ENCODE data around the gene LIF. TPM values are rescaled to one million over a fixed set of nuclear protein-coding genes. Genes with fewer than 3 reads are reported as not detected.

Gene LIF
- total RNA-seq, 1 experiment from 2014 or later = 50.2 TPM

- DNase-seq (ENCODE audit: low spot score) = no peak
These were observed 18.7 kb upstream of the LIF start for GRCh38 chr22:30265131-30265720.

- no peak for DNase-seq (ENCODE audit: low spot score)
These were observed 17.3 kb upstream of the LIF start for GRCh38 chr22:30263883-30264282.

GRCh38 chr22:30262917-30263741, 16.6 kb upstream of the LIF start:
- DNase-seq (ENCODE audit: low spot score) = peak; percentile 58

GRCh38 chr22:30262112-30262511, 15.6 kb upstream of the LIF start:
- no peak for DNase-seq (ENCODE audit: low spot score)

- no peak for DNase-seq (ENCODE audit: low spot score)
These were observed 14.6 kb upstream of the LIF start for GRCh38 chr22:30261134-30261533.

GRCh38 chr22:30260682-30261081, 14.1 kb upstream of the LIF start:
- DNase-seq (ENCODE audit: low spot score) = no peak

GRCh38 chr22:30260276-30260675, 13.7 kb upstream of the LIF start:
- DNase-seq (ENCODE audit: low spot score) = no peak

GRCh38 chr22:30254314-30254713, 7.8 kb upstream of the LIF start:
- DNase-seq (ENCODE audit: low spot score) = no peak

- peak; percentile 47 for DNase-seq (ENCODE audit: low spot score)
These were observed 6.8 kb upstream of the LIF start for GRCh38 chr22:30253205-30253852.

GRCh38 chr22:30252411-30253204, 6.0 kb upstream of the LIF start:
- peak; percentile 74 for DNase-seq (ENCODE audit: low spot score)

GRCh38 chr22:30251711-30252110, 5.2 kb upstream of the LIF start:
- DNase-seq (ENCODE audit: low spot score) = no peak

GRCh38 chr22:30250661-30251267, 4.2 kb upstream of the LIF start:
- DNase-seq (ENCODE audit: low spot score) = peak; percentile 56

GRCh38 chr22:30250039-30250565, 3.5 kb upstream of the LIF start:
- DNase-seq (ENCODE audit: low spot score) = no peak

GRCh38 chr22:30249049-30250038, 2.8 kb upstream of the LIF start:
- peak; percentile 35 for DNase-seq (ENCODE audit: low spot score)

GRCh38 chr22:30248484-30248883, 1.9 kb upstream of the LIF start:
- no peak for DNase-seq (ENCODE audit: low spot score)

- DNase-seq (ENCODE audit: low spot score) = no peak
These were observed 1.4 kb upstream of the LIF start for GRCh38 chr22:30247974-30248373.

- no peak for DNase-seq (ENCODE audit: low spot score)
These were observed 1.0 kb upstream of the LIF start for GRCh38 chr22:30247561-30247960.

- DNase-seq (ENCODE audit: low spot score) = peak; percentile 61
These were observed 336 bp upstream of the LIF start for GRCh38 chr22:30246814-30247376.

GRCh38 chr22:30245181-30245984, 1.2 kb downstream of the LIF start:
- DNase-seq (ENCODE audit: low spot score) = peak; percentile 61

Data from HT-29 (cell line).